ENCODE data around the gene STUM. TPM values are rescaled to one million over a fixed set of nuclear protein-coding genes. Genes with fewer than 3 reads are reported as not detected.

STUM gene
- total and polyA plus RNA-seq, 2 experiments from 2014 or later: 0.23 to 1.3 TPM

DNA sequence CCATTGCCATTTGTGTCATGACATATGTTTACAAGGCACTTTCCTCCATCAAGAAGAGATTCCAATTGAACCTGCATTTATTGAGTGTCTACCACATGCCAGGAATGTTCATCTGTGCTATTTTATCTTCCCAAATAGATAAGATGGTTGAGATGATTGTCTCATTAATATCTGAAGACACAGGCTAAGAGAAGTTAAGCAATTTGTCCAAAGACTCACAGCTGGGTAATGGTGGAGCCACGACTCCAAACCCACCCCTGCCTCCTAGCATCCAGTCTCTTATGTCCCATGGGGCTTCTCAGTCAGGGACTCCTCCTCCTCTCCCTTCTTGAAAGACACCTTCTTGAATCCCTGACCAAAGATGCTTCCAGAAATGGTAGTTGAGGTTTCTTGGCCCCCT, 68.1 kb downstream of the STUM start:
- no peak for DNase-seq (ENCODE audit: low spot score)
- Histone ChIP-seq H3K4me3 (no peak overlapping the region), H3K27ac (ENCODE audit: low read depth) (no peak overlapping the region), H3K4me1 (ENCODE audit: insufficient read depth) (no peaks in the 10 kb centered on the region), H3K9me2 (ENCODE audit: insufficient read depth) (no peaks in the 10 kb centered on the region), H4K20me1 (replicated peaks; ENCODE audit: insufficient read depth) (no peaks in the 10 kb centered on the region), H2AFZ (no peak overlapping the region), H3K36me3 (ENCODE audit: insufficient read depth) (no peaks in the 10 kb centered on the region), H3K79me2 (replicated peaks; ENCODE audit: insufficient read depth) (no peaks in the 10 kb centered on the region), H3K27me3 (ENCODE audit: insufficient read depth) (no peaks in the 10 kb centered on the region), H3F3A (replicated peaks; ENCODE audit: low read depth) (no peaks in the 10 kb centered on the region), H3K4me2 (no peak overlapping the region)
- no peak for TF ChIP-seq CREB1 (CRISPR knock-in tag; IDR thresholded peaks at IDR 0.05; ENCODE audit: low read depth)
- no peak for TF ChIP-seq EZH2phosphoT487 (IDR thresholded peaks at IDR 0.05; ENCODE audit: unreplicated experiment)
- TF ChIP-seq, protein P1, sequence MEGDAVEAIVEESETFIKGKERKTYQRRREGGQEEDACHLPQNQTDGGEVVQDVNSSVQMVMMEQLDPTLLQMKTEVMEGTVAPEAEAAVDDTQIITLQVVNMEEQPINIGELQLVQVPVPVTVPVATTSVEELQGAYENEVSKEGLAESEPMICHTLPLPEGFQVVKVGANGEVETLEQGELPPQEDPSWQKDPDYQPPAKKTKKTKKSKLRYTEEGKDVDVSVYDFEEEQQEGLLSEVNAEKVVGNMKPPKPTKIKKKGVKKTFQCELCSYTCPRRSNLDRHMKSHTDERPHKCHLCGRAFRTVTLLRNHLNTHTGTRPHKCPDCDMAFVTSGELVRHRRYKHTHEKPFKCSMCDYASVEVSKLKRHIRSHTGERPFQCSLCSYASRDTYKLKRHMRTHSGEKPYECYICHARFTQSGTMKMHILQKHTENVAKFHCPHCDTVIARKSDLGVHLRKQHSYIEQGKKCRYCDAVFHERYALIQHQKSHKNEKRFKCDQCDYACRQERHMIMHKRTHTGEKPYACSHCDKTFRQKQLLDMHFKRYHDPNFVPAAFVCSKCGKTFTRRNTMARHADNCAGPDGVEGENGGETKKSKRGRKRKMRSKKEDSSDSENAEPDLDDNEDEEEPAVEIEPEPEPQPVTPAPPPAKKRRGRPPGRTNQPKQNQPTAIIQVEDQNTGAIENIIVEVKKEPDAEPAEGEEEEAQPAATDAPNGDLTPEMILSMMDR (conservative IDR thresholded peaks at IDR 0.05; ENCODE audit: low read depth in 2 of 2): no peak
- TF ChIP-seq, protein P2, sequence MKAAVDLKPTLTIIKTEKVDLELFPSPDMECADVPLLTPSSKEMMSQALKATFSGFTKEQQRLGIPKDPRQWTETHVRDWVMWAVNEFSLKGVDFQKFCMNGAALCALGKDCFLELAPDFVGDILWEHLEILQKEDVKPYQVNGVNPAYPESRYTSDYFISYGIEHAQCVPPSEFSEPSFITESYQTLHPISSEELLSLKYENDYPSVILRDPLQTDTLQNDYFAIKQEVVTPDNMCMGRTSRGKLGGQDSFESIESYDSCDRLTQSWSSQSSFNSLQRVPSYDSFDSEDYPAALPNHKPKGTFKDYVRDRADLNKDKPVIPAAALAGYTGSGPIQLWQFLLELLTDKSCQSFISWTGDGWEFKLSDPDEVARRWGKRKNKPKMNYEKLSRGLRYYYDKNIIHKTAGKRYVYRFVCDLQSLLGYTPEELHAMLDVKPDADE (IDR thresholded peaks at IDR 0.05): no peak
- no peak for TF ChIP-seq STAT1 (IDR thresholded peaks at IDR 0.05; ENCODE audit: unreplicated experiment)
- TF ChIP-seq, protein P3, sequence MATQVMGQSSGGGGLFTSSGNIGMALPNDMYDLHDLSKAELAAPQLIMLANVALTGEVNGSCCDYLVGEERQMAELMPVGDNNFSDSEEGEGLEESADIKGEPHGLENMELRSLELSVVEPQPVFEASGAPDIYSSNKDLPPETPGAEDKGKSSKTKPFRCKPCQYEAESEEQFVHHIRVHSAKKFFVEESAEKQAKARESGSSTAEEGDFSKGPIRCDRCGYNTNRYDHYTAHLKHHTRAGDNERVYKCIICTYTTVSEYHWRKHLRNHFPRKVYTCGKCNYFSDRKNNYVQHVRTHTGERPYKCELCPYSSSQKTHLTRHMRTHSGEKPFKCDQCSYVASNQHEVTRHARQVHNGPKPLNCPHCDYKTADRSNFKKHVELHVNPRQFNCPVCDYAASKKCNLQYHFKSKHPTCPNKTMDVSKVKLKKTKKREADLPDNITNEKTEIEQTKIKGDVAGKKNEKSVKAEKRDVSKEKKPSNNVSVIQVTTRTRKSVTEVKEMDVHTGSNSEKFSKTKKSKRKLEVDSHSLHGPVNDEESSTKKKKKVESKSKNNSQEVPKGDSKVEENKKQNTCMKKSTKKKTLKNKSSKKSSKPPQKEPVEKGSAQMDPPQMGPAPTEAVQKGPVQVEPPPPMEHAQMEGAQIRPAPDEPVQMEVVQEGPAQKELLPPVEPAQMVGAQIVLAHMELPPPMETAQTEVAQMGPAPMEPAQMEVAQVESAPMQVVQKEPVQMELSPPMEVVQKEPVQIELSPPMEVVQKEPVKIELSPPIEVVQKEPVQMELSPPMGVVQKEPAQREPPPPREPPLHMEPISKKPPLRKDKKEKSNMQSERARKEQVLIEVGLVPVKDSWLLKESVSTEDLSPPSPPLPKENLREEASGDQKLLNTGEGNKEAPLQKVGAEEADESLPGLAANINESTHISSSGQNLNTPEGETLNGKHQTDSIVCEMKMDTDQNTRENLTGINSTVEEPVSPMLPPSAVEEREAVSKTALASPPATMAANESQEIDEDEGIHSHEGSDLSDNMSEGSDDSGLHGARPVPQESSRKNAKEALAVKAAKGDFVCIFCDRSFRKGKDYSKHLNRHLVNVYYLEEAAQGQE (IDR thresholded peaks at IDR 0.05; ENCODE audit: unreplicated experiment): no peak
- no peak for TF ChIP-seq POLR2AphosphoS5 (IDR thresholded peaks at IDR 0.05; ENCODE audit: low read depth)
- TF ChIP-seq NANOG (IDR thresholded peaks at IDR 0.05; ENCODE audit: borderline replicate concordance): no peak
- no peak for TF ChIP-seq JUNB (IDR thresholded peaks at IDR 0.05; ENCODE audit: unreplicated experiment)
- no peak for TF ChIP-seq ZNF114 (CRISPR knock-in tag; IDR thresholded peaks at IDR 0.05)
- no peak for TF ChIP-seq ZNF331 (CRISPR knock-in tag; IDR thresholded peaks at IDR 0.05; ENCODE audit: low read depth)
- TF ChIP-seq, protein P4, sequence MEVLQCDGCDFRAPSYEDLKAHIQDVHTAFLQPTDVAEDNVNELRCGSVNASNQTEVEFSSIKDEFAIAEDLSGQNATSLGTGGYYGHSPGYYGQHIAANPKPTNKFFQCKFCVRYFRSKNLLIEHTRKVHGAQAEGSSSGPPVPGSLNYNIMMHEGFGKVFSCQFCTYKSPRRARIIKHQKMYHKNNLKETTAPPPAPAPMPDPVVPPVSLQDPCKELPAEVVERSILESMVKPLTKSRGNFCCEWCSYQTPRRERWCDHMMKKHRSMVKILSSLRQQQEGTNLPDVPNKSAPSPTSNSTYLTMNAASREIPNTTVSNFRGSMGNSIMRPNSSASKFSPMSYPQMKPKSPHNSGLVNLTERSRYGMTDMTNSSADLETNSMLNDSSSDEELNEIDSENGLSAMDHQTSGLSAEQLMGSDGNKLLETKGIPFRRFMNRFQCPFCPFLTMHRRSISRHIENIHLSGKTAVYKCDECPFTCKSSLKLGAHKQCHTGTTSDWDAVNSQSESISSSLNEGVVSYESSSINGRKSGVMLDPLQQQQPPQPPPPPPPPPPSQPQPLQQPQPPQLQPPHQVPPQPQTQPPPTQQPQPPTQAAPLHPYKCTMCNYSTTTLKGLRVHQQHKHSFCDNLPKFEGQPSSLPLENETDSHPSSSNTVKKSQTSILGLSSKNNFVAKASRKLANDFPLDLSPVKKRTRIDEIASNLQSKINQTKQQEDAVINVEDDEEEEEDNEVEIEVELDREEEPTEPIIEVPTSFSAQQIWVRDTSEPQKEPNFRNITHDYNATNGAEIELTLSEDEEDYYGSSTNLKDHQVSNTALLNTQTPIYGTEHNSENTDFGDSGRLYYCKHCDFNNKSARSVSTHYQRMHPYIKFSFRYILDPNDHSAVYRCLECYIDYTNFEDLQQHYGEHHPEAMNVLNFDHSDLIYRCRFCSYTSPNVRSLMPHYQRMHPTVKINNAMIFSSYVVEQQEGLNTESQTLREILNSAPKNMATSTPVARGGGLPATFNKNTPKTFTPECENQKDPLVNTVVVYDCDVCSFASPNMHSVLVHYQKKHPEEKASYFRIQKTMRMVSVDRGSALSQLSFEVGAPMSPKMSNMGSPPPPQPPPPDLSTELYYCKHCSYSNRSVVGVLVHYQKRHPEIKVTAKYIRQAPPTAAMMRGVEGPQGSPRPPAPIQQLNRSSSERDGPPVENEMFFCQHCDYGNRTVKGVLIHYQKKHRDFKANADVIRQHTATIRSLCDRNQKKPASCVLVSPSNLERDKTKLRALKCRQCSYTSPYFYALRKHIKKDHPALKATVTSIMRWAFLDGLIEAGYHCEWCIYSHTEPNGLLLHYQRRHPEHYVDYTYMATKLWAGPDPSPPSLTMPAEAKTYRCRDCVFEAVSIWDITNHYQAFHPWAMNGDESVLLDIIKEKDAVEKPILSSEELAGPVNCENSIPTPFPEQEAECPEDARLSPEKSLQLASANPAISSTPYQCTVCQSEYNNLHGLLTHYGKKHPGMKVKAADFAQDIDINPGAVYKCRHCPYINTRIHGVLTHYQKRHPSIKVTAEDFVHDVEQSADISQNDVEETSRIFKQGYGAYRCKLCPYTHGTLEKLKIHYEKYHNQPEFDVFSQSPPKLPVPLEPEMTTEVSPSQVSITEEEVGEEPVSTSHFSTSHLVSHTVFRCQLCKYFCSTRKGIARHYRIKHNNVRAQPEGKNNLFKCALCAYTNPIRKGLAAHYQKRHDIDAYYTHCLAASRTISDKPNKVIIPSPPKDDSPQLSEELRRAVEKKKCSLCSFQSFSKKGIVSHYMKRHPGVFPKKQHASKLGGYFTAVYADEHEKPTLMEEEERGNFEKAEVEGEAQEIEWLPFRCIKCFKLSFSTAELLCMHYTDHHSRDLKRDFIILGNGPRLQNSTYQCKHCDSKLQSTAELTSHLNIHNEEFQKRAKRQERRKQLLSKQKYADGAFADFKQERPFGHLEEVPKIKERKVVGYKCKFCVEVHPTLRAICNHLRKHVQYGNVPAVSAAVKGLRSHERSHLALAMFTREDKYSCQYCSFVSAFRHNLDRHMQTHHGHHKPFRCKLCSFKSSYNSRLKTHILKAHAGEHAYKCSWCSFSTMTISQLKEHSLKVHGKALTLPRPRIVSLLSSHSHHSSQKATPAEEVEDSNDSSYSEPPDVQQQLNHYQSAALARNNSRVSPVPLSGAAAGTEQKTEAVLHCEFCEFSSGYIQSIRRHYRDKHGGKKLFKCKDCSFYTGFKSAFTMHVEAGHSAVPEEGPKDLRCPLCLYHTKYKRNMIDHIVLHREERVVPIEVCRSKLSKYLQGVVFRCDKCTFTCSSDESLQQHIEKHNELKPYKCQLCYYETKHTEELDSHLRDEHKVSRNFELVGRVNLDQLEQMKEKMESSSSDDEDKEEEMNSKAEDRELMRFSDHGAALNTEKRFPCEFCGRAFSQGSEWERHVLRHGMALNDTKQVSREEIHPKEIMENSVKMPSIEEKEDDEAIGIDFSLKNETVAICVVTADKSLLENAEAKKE (CRISPR knock-in tag; IDR thresholded peaks at IDR 0.05): no peak
- TF ChIP-seq EZH2 (IDR thresholded peaks at IDR 0.05; ENCODE audit: low read depth, unreplicated experiment): no peak
- H3K36me3 Mint-ChIP-seq (ENCODE audit: low read depth): no peaks in the 10 kb centered on the region; the same call in 2 of the 3 replicates
- no peak overlapping the region for H3K27ac Mint-ChIP-seq
- H3K27me3 Mint-ChIP-seq (ENCODE audit: insufficient read depth, low read depth, poor library complexity): peaks cover 2% of the 10 kb centered on the region
- no peak for ATAC-seq
- no peak overlapping the region for H3K4me3 Mint-ChIP-seq
- H3K9me3 Mint-ChIP-seq: peaks cover 26% of the 10 kb centered on the region
- H3K4me1 Mint-ChIP-seq: no peaks in the 10 kb centered on the region
